ENCODE results near the gene RPL37.
A peak's percentile ranks its signal among the peaks of the same experiment; 100 is the strongest.
"Not testable (repeated sequence)": the region's sequence is repeated elsewhere in the genome, so short reads cannot be mapped to it uniquely, and the experiment has no call there.

RPL37 gene

DNA sequence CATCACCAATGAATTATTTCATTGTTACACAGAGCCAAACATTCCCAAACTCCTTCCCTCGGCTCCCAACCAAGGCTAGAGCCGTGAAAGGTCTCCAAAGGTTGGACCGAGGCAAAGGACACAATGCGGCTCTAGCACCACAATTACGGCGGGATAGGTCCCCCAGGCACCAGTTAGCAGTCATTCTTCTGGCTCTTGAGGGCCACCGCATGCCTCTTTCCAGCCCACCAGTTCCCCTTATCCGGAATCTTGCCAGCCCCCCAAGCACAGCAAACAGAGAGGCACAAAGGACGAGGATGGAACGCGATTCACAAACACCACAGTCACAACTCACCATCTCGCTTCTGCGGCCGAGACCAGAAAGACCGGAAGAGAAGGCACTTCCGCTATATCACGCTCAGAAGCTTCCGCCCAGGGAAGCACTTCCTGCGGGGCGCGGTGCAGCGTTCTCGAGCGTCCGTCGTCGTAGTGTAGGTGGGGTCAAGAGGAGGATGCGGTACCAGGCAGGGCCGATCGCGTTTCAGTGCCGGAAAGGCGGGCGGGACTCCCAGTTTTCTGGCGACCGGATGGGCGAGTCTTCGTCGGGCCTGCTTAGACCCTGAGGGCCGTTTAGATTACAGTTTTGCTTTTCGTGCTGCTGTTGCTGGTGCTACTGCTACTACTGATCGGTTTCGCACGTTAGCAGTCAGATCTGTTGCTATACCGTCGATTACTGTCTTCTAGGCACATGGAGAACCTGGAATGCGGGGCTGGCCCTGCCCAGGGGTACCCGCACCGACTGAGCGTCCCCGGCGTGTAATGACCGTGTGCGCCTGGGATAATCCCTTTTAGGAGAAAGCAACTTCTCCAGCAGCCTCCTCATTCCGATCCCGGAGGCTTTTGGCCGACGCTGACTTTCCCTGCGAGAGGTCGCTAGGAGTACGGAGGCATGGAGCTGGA, at the start of gene RPL37:
TSS of gene RPL37 (minus strand) at position 374 of the 939 bp plus-strand sequence. CDS start at position 337, 37 bp downstream.
- Mint-ChIP-seq H3K4me1 (ENCODE audit: low read depth) (peaks cover 46% of the 10 kb centered on the region), H3K9me3 (ENCODE audit: low read depth) (no peaks in the 10 kb centered on the region), H3K27ac (peak within 1 kb of the TSS; percentile 100), H3K4me3 (peak within 1 kb of the TSS; percentile 99), H3K27me3 (no peaks in the 10 kb centered on the region), H3K36me3 (peaks cover 36% of the 10 kb centered on the region)

DNA sequence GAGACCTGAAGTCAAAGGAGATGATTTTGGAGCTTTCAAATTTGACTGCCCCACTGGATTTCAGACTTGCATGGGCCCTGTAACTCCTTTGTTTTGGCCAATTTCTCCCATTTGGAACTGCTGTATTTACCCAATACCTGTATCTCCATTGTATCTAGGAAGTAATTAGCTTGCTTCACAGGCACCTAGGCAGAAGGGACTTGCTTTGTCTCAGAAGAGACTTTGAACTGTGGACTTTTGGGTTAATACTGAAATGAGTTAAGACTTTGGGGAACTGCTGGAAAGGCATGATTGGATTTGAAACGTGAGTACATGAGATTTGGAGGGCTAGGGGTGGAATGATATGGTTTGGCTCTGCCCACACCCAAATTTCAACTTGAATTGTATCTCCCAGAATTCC, 48.0 kb upstream of the RPL37 start:
- H3K9me3 Mint-ChIP-seq (ENCODE audit: low read depth); H3K36me3 Mint-ChIP-seq; H3K4me3 Mint-ChIP-seq; H3K27ac Mint-ChIP-seq; H3K27me3 Mint-ChIP-seq; H3K4me1 Mint-ChIP-seq (ENCODE audit: low read depth): not testable (repeated sequence)

DNA sequence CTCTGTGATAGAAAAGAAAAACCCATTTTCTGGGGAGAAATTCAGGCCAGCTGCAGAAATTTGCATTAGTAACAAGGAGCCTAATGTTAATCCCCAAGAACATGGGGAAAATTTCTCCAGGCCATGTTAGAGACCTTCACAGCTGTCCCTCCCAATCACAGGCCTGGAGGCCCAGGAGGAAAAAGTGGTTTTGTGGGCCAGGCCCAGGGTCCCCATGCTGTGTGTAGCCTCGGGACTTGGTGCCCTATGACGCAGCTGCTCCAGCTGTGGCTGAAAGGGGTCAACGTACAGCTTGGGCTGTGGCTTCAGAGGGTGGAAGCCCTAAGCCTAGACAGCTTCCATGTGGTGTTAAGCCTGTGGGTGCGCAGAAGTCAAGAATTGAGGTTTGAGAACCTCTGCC, 47.3 kb upstream of the RPL37 start:
- Mint-ChIP-seq H3K9me3 (ENCODE audit: low read depth) (peaks cover 4% of the 10 kb centered on the region), H3K4me3 (no peak overlapping the region), H3K27me3 (peaks cover 2% of the 10 kb centered on the region), H3K4me1 (ENCODE audit: low read depth) (no peaks in the 10 kb centered on the region), H3K27ac (no peak overlapping the region), H3K36me3 (no peaks in the 10 kb centered on the region)

DNA sequence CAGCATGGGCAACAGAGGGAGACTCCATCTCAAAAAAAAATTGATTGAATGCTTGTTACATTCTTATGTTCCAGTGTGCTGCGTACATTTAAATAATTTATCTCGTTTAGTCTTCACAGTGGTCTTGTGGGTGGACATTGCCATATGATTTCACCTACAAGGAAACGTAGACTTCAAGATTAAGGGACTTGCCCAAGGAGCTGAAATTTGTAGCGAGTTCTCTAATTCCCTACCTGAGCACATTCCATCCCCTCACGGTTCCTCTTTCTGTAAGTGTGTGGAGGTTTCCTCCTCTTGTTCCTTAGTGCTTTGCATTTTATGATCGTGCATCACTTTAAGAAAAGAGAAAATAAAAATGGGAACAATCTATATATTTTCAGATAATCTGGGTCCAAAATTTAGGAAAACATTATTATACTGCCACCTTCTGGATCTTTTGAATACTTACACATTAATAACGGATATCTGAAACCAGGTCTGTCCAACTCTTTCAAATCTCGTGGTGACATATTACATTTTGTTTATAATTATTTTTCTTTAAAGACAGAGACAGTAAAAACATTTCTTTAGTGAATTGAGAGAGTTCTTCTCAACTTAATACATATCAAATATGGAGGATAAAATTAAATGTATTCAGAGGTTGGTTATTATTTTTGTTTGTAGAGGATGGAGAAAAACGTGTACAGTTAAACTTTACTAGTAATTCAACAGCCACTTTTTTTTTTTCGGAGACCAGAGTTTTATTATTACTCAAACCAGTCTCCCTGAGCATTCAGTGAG, 44.3 kb upstream of the RPL37 start:
- Mint-ChIP-seq H3K27ac (no peak overlapping the region), H3K27me3 (peaks cover 2% of the 10 kb centered on the region), H3K4me1 (ENCODE audit: low read depth) (no peaks in the 10 kb centered on the region), H3K4me3 (no peak overlapping the region), H3K36me3 (no peaks in the 10 kb centered on the region), H3K9me3 (ENCODE audit: low read depth) (peaks cover 8% of the 10 kb centered on the region)

DNA sequence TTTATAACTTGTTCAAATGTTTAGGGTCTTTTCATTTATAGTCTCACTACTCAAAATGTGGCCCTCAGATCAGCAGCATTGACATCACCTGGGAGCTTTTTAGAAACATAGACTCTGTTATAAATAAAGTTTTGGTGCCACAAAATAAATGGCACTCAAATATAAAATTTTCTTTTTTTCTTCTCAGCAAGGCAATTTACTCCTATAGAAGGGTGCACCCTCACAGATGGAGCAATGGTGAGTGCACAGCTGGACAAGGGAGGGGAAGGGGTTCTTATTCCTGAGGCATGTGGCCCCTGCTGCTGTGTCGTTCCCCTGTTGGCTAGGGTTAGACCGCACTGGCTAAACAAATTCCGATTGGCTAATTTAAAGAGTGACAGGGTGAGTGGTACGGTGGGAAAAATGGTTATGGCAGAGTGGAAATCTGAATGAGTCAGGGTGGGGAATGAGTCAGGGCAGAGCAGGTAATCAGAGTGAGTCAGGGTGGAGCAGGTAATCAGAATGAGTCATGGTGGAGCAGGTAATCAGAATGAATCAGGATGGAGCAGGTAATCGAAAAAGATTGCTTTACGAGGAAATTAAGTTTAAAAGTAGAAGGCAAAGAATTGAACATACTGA, 42.5 kb upstream of the RPL37 start:
- H3K27me3 Mint-ChIP-seq: peaks cover 4% of the 10 kb centered on the region
- H3K27ac Mint-ChIP-seq: no peak overlapping the region
- H3K4me1 Mint-ChIP-seq (ENCODE audit: low read depth): no peaks in the 10 kb centered on the region
- H3K4me3 Mint-ChIP-seq: no peak overlapping the region
- no peaks in the 10 kb centered on the region for H3K36me3 Mint-ChIP-seq
- H3K9me3 Mint-ChIP-seq (ENCODE audit: low read depth): peaks cover 8% of the 10 kb centered on the region

DNA sequence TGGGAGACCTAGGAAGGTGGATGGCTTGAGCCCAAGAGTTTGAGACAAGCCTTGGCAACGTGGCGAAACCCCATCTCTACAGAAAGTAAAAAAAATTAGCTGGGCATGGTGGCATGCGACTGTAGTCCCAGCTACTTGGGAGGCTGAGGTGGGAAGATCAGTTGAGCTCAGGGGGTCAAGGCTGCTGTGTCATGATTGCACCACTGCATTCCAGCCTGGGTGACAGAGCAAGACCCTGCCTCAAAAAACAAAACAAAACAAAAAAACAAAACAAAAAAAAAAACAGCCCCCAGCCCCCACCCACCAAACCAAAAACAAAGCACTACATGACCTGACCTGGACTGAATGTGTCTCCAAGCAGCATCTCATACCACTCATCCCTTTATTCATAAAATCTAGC, 40.9 kb upstream of the RPL37 start:
- no peaks in the 10 kb centered on the region for H3K4me1 Mint-ChIP-seq (ENCODE audit: low read depth)
- H3K9me3 Mint-ChIP-seq (ENCODE audit: low read depth): peaks cover 8% of the 10 kb centered on the region
- peaks cover 2% of the 10 kb centered on the region for H3K27me3 Mint-ChIP-seq
- H3K36me3 Mint-ChIP-seq: no peaks in the 10 kb centered on the region
- H3K4me3 Mint-ChIP-seq: no peak overlapping the region
- H3K27ac Mint-ChIP-seq: no peak overlapping the region

DNA sequence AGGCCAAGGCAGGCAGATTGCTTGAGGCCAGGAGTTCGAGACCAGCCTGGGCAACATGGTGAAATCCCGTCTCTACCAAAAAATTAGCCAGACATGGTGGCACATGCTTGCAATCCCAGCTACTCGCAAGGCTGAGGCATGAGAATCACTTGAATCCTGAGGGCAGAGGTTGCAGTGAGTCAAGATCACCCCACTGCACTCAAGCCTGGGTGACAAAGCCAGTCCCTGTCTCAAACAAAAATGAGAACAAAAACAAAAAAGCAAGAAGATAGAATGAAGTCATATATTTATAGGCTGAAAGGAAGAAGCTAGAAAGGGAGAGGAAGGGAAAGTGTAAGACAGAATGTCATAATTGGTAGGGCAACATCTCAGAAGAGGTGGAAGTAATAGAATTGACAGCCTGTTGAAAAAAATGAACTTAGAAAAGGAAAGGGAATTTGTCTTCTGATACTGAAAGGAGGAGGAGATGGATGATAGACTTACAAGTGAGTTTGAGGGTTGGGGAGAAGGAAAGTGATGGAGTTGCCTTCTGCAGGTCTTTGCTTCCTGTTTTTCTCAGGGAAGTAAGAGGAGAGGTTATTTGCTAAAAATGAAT, 38.4 kb upstream of the RPL37 start:
- peaks cover 8% of the 10 kb centered on the region for H3K9me3 Mint-ChIP-seq (ENCODE audit: low read depth)
- H3K4me3 Mint-ChIP-seq: no peak overlapping the region
- peaks cover 2% of the 10 kb centered on the region for H3K27me3 Mint-ChIP-seq
- no peak overlapping the region for H3K27ac Mint-ChIP-seq
- H3K4me1 Mint-ChIP-seq (ENCODE audit: low read depth): no peaks in the 10 kb centered on the region
- H3K36me3 Mint-ChIP-seq: no peaks in the 10 kb centered on the region

DNA sequence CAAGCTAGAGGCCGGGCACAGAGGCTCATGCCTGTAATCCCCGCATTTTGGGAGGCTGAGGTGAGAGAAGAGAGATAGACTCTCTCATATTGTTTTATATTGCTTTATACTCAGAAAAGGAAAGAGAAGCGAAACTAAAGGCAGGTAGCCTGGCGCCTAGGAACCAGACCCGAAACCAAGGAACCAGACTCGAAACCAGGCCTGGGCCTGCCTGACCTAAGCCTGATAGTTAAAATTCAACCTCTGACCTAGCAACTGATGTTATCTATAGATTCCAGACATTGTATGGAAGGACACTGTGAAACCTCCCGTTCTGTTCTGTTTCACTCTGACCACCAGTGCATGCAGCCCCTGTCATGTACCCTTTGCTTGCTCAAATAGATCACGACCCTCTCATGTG, 37.2 kb upstream of the RPL37 start:
- H3K9me3 Mint-ChIP-seq (ENCODE audit: low read depth); H3K4me3 Mint-ChIP-seq; H3K27me3 Mint-ChIP-seq; H3K4me1 Mint-ChIP-seq (ENCODE audit: low read depth); H3K27ac Mint-ChIP-seq; H3K36me3 Mint-ChIP-seq: not testable (repeated sequence)

DNA sequence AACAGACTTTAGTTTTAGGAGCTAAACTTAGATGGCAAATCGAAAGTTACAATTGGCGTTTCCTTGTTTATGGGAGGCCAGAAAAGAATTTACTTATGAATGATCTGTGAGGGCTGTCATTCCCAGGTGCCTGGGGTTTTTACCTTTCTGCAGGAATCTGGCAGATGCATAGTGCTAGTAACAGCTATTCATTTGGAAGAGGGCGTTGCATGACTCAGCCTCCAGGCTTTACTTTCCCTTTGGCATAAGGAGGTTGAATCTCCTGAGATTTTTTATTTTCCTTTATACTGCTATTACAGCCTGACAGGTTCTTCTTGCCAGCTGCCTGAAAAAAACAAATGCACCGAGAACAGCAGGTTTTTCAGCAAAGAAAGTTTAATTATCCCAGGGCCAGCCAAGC, 36.2 kb upstream of the RPL37 start:
- Mint-ChIP-seq H3K27ac (no peak overlapping the region), H3K4me3 (no peak overlapping the region), H3K36me3 (no peaks in the 10 kb centered on the region), H3K27me3 (peaks cover 3% of the 10 kb centered on the region), H3K9me3 (ENCODE audit: low read depth) (no peaks in the 10 kb centered on the region), H3K4me1 (ENCODE audit: low read depth) (no peaks in the 10 kb centered on the region)

DNA sequence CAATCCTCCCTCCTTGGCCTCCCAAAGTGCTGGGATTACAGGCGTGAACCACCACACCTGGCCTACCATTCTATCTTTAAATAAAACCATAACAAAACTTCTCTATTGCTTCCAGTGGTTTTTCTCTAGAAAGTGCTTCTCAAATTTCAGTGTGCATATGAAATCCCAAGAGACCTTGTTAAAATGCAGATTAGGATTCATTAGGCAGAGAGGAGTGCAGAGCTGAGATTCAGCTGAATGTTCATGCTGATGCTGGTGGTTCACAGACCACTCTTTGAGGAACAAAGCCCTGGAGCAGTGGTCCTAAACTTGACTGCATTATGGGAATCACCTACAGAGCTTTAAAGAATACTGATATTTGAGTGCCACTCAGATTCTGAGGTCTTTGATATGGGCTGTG, 34.4 kb upstream of the RPL37 start:
- Mint-ChIP-seq H3K4me1 (ENCODE audit: low read depth) (no peaks in the 10 kb centered on the region), H3K27me3 (peaks cover 3% of the 10 kb centered on the region), H3K4me3 (no peak overlapping the region), H3K27ac (no peak overlapping the region), H3K9me3 (ENCODE audit: low read depth) (no peaks in the 10 kb centered on the region), H3K36me3 (no peaks in the 10 kb centered on the region)

DNA sequence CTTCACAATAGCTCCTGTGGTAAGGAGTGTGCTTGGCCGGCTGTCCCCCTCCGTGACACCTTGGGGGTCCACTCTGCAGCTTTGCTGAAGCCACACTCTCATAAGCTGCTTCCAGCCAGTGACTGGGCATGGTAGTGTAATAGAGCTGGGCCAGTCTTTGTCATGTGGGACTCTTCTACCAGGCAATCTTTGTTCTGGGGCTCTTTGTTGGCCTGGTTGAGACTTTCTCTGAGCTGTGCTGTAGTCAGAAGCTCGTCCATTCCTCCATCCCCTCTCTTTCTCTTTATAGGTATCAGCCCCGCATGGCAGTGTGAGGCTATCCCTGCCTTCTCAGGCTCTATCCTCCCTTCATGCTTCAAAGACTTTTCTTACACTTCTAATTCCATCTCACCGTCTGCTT, 31.8 kb upstream of the RPL37 start:
- Mint-ChIP-seq H3K9me3 (ENCODE audit: low read depth) (no peaks in the 10 kb centered on the region), H3K27me3 (peaks cover 1% of the 10 kb centered on the region), H3K4me1 (ENCODE audit: low read depth) (no peaks in the 10 kb centered on the region)

DNA sequence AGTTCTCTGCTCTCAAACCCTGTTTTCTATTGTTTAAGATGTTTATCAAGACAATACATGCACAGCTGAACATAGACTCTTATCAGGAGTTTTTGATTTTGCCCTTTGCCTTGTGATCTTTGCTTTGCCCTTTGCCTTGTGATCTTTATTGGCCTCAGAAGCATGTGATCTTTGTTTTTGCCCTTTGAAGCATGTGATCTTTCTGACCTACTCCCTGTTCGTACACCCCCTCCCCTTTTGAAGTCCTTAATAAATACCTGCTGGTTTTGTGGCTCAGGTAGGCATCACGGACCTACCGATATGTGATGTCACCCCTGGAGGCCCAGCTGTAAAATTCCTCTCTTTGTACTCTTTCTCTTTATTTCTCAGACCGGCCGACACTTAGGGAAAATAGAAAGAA, 30.0 kb upstream of the RPL37 start:
- not testable (repeated sequence) for H3K36me3 Mint-ChIP-seq; H3K4me1 Mint-ChIP-seq (ENCODE audit: low read depth); H3K27me3 Mint-ChIP-seq; H3K9me3 Mint-ChIP-seq (ENCODE audit: low read depth); H3K4me3 Mint-ChIP-seq; H3K27ac Mint-ChIP-seq

More for the DNA sequence above, 31.8 kb upstream of the RPL37 start:
- no peak overlapping the region for H3K4me3 Mint-ChIP-seq
- H3K27ac Mint-ChIP-seq: no peak overlapping the region
- H3K36me3 Mint-ChIP-seq: no peaks in the 10 kb centered on the region

DNA sequence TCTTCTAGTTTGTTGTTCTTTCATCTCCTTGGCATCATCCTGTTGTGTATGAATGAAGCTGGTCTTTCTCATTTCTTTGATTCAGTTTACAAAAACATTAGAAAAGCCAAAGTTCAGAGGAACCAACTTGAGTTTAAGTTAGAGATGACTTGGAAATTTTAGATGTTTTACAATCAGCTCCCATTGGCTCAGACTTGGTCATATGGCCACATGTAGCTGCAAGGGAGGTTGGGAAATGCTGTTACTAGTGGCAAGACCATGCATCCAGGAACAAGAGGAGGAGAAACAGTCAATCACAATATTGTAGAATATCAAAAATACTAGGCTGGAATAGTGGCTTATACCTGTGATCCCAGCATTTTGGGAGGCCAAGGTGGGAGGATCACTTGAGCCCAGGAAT, 25.7 kb upstream of the RPL37 start:
- H3K27me3 Mint-ChIP-seq: no peaks in the 10 kb centered on the region
- H3K27ac Mint-ChIP-seq: no peak overlapping the region
- no peaks in the 10 kb centered on the region for H3K4me1 Mint-ChIP-seq (ENCODE audit: low read depth)
- H3K4me3 Mint-ChIP-seq: no peak overlapping the region
- H3K36me3 Mint-ChIP-seq: peaks cover 1% of the 10 kb centered on the region
- no peaks in the 10 kb centered on the region for H3K9me3 Mint-ChIP-seq (ENCODE audit: low read depth)

DNA sequence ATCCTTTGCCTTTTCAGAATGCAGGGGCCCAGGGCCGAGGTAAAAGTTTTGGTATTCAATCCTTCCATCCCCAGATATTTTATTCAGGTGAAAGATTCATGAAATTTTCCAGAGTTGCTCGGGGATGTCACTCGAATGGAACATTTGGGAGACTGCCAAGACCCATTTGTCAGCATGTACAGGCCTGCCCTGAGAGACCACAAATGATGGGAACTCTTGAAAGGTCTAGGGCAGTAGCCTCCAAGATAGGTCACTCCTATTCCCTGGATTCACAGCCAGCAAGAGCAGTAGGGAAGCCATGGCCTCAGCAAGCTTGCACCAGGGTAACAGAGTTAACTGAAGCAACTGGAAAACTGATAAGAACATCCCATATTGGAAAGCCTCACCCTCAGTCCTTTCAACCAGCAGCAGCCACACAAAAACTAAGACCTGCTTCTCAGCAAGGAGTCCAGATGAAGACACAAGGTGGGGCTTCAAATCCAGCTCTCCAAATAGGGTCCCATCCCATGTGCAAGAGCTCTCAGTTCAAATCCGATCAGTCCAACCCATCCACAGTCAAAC, 18.7 kb upstream of the RPL37 start:
- Mint-ChIP-seq H3K27ac (no peak overlapping the region), H3K36me3 (peaks cover 4% of the 10 kb centered on the region), H3K27me3 (no peaks in the 10 kb centered on the region), H3K4me1 (ENCODE audit: low read depth) (no peaks in the 10 kb centered on the region), H3K4me3 (no peak overlapping the region), H3K9me3 (ENCODE audit: low read depth) (no peaks in the 10 kb centered on the region)

Measured in activated naive CD8-positive, alpha-beta T cell (primary cell).